Activated effector memory CD4-positive, alpha-beta T cell treated with Interleukin-2 at 50 U/mL for 16 hours (primary cell): ENCODE measurements around the gene ASNS.

ENCODE experiments used
- DNase-seq: peaks from one replicate; pipeline ENCODE4 v3.0.0-alpha.2; 2020

ASNS gene

GRCh38 chr7:97842006-97842405 is 30.2 kb downstream of the ASNS start:
- DNase-seq: no peak

DNA sequence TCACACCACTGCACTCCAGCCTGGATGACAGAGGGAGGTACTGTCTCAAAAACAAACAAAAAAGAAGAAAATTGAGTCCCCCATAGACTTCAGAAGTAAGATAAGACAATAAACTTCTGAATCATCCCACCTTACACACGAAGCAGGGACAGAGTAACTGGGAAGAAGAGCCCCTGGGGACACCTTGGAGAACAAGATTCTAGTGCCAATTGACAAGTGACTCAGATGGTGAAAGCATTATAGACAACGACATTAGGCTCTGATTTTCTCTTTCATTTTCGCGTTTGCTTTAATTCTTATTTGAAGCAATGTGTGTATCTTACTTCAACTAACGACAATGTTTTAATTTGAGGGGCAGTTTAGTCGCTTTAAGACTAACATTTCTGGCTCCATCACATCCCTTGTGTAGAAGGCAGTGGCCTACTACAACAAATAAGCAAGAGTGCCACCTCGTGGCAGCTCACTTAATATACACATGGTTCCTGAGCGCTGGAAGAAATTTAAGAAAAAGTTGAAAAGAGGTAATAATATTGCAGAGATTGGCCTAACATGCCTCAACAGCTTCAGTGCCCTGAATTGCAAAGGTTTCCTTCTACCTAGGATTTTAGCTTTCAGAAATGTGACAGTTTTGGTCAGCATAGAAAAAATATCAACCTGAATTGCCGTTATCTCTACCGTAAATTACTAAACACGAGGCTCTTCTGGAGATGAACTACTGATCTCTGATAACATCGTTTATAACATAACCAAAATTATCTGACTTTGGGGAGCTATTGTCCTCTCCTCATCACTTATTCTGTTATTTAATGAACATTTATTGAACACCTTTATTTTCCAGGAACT is 36.7 kb downstream of the ASNS start:
- peak; percentile 19 for DNase-seq

DNA sequence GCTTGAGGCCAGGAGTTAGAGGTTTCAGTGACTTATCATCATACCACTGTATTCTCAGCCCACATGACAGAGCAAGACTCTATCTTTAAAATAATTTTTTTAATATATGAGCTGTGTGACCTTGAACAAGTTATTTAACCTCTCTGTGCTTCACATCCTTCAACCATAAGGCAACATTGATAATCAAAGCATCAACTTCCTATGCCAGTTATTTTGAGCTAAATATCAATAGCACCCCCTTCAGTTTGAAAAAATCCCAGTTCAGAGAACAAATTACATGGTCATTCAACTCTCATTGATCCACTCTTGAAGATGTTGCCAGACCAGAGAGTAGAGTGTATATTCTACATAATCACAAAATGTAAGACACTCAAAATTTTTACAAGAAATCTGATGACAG is 53.0 kb downstream of the ASNS start:
- no peak for DNase-seq

- no peak for DNase-seq
These were observed 54.0 kb downstream of the ASNS start for GRCh38 chr7:97818066-97818663.
